SK-N-SH (cell line): ENCODE results near the gene RCAN1. TPM values are rescaled to one million over a fixed set of nuclear protein-coding genes. Genes with fewer than 3 reads are reported as not detected.

Experiments used
- CTCF ChIA-PET: fragments of 300-600, 350-600 bp; formaldehyde crosslinking; extraction: SDS; loops from one replicate; lab custom pipeline; 2021; lab: Yijun Ruan, JAX
- POLR2A ChIA-PET: fragments of 350-600 bp; sonication (Branson Sonifier 250); formaldehyde crosslinking; extraction: SDS; loops from one replicate; lab custom pipeline; 2020; ENCODE audit warnings: antibody characterized with exemption, inconsistent platforms; lab: Yijun Ruan, JAX
- DNase-seq: peaks from one replicate; pipeline ENCODE4 v3.0.0; 2012
- H2AFZ ChIP-seq: fragments of 200-600 bp; sonication (generic); 2 replicates; pipeline ENCODE4 v1.8.1; 2016; ENCODE audit warnings: antibody characterized with exemption, mild to moderate bottlenecking, low read depth
- H3F3A ChIP-seq: fragments of 200-600 bp; sonication (generic); replicated peaks from 2 replicates; pipeline ENCODE3; 2016; ENCODE audit warnings: antibody characterized with exemption, mild to moderate bottlenecking; ENCODE audit not compliant: insufficient read depth
- H3K27ac ChIP-seq, 2 experiments: fragments of 200-500 bp in 1 of 2; fragments of 200-600 bp in 1 of 2; sonication (Bioruptor generic) in 1 of 2; sonication (generic), shearing (Covaris generic) in 1 of 2; 2 replicates each; pipeline versions ENCODE4 v1.5.1 to v1.6.1; 2014 to 2016; ENCODE audit warnings: low read depth in 2 of 2, inconsistent platforms in 1 of 2, low read length in 1 of 2, mild to moderate bottlenecking in 1 of 2, mixed read lengths in 1 of 2
- H3K27me3 ChIP-seq: fragments of 200-600 bp; sonication (generic), shearing (Covaris generic); 2 replicates; pipeline ENCODE4 v1.6.1; 2016; ENCODE audit warnings: mixed run types; ENCODE audit not compliant: insufficient read depth
- H3K36me3 ChIP-seq, 2 experiments: fragments of 200-500 bp in 1 of 2; fragments of 200-600 bp in 1 of 2; sonication (Bioruptor generic) in 1 of 2; sonication (generic) in 1 of 2; replicated peaks in 1 of 2; 2 replicates each; pipeline versions ENCODE3 to v1.5.1; 2014 to 2016; ENCODE audit warnings: low read length in 1 of 2, mild to moderate bottlenecking in 1 of 2; ENCODE audit not compliant: insufficient read depth in 2 of 2, control insufficient read depth in 1 of 2
- H3K4me1 ChIP-seq, 2 experiments: fragments of 200-500 bp in 1 of 2; fragments of 200-600 bp in 1 of 2; sonication (Bioruptor generic) in 1 of 2; sonication (generic), shearing (Covaris generic) in 1 of 2; 2 replicates each; pipeline versions ENCODE4 v1.5.1 to v1.6.1; 2014 to 2016; ENCODE audit warnings: low read depth in 1 of 2, low read length in 1 of 2, mixed run types in 1 of 2; ENCODE audit not compliant: insufficient read depth in 2 of 2, control insufficient read depth in 1 of 2
- H3K4me2 ChIP-seq: fragments of 200-600 bp; sonication (generic), shearing (Covaris generic); 2 replicates; pipeline ENCODE4 v1.6.1; 2017; ENCODE audit warnings: mixed run types
- H3K4me3 ChIP-seq, 2 experiments: fragments of 200-500 bp in 1 of 2; fragments of 200-600 bp in 1 of 2; sonication (Bioruptor generic) in 1 of 2; sonication (generic), shearing (Covaris generic) in 1 of 2; 2 replicates each; pipeline versions ENCODE4 v1.5.1 to v1.8.1; 2014 to 2016; ENCODE audit warnings: low read depth in 2 of 2, inconsistent platforms in 1 of 2, low read length in 1 of 2, mild to moderate bottlenecking in 1 of 2, mixed read lengths in 1 of 2, moderate library complexity in 1 of 2
- H3K79me2 ChIP-seq: fragments of 200-600 bp; sonication (generic); 2 replicates; pipeline ENCODE4 v1.8.1; 2017; ENCODE audit warnings: mild to moderate bottlenecking; ENCODE audit not compliant: insufficient read depth
- H3K9ac ChIP-seq: fragments of 200-600 bp; sonication (generic); 2 replicates; pipeline ENCODE4 v1.6.1; 2017; ENCODE audit warnings: mixed run types
- H3K9me2 ChIP-seq: fragments of 200-600 bp; sonication (generic); 2 replicates; pipeline ENCODE4 v1.6.1; 2017; ENCODE audit warnings: mixed run types
- H3K9me3 ChIP-seq: fragments of 200-600 bp; sonication (generic); 2 replicates; pipeline ENCODE4 v1.6.1; 2017; ENCODE audit warnings: mixed run types, mild to moderate bottlenecking, moderate library complexity
- H4K20me1 ChIP-seq: fragments of 200-600 bp; sonication (generic); 2 replicates; pipeline ENCODE4 v1.6.1; 2017; ENCODE audit warnings: mild to moderate bottlenecking, mixed run types; ENCODE audit not compliant: insufficient read depth
- FOSL2 ChIP-seq: IDR thresholded peaks from 2 replicates; pipeline ENCODE4 v1.4.0; 2012; ENCODE audit warnings: low read depth, mild to moderate bottlenecking, moderate library complexity, borderline replicate concordance
- FOXJ3 ChIP-seq: sonication (generic); formaldehyde crosslinking; IDR thresholded peaks from 2 replicates; pipeline ENCODE4 v1.5.1; 2020; ENCODE audit warnings: mild to moderate bottlenecking, missing genetic modification reagents
- FOXM1 ChIP-seq: IDR thresholded peaks from 2 replicates; pipeline ENCODE4 v1.4.0; 2012; ENCODE audit warnings: low read depth, mild to moderate bottlenecking
- GABPA ChIP-seq: IDR thresholded peaks from 2 replicates; pipeline ENCODE4 v1.4.0; 2012; ENCODE audit warnings: low read depth, mild to moderate bottlenecking
- NFIC ChIP-seq: IDR thresholded peaks from 2 replicates; pipeline ENCODE4 v1.4.0; 2012; ENCODE audit warnings: borderline replicate concordance
- NRF1 ChIP-seq: IDR thresholded peaks from 2 replicates; pipeline ENCODE4 v1.6.1; 2012; ENCODE audit warnings: low read depth, mild to moderate bottlenecking, low read length
- RFX5 ChIP-seq: IDR thresholded peaks from 2 replicates; pipeline ENCODE4 v1.6.1; 2012; ENCODE audit warnings: mild to moderate bottlenecking, improper control_type of control experiment, low read length
- RXRA ChIP-seq: IDR thresholded peaks from 2 replicates; pipeline ENCODE4 v1.4.0; 2012; ENCODE audit warnings: low read depth, mild to moderate bottlenecking, borderline replicate concordance
- SIN3A ChIP-seq: IDR thresholded peaks from 2 replicates; pipeline ENCODE4 v1.6.1; 2012; ENCODE audit warnings: low read depth, mild to moderate bottlenecking, low read length, moderate library complexity, borderline replicate concordance
- TEAD4 ChIP-seq: IDR thresholded peaks from 2 replicates; pipeline ENCODE4 v1.4.0; 2012; ENCODE audit warnings: mild to moderate bottlenecking, borderline replicate concordance; ENCODE audit not compliant: insufficient read depth
- YY1 ChIP-seq: IDR thresholded peaks from 2 replicates; pipeline ENCODE4 v1.4.0; 2012; ENCODE audit warnings: low read depth, mild to moderate bottlenecking
- ZBTB33 ChIP-seq: IDR thresholded peaks from 2 replicates; pipeline ENCODE4 v1.4.0; 2012; ENCODE audit warnings: low read depth, borderline replicate concordance
- WGBS: methylation state at CpG from one replicate; pipeline ENCODE4 v1.1.6; 2017; ENCODE audit warnings: low lambda C conversion rate; 5-methylcytosine and 5-hydroxymethylcytosine counted together
- polyA plus RNA-seq, 3 experiments: library from polyadenylated mRNA; depleted of rRNA; stranded (reverse); fragments of >200 nt; gene quantifications; 2 replicates each; pipeline ENCODE4 v1.2.3, GENCODE V29; 2012
- TF ChIP-seq, protein P1 (sequence below): IDR thresholded peaks from 2 replicates; pipeline ENCODE4 v1.4.0; 2012; ENCODE audit warnings: low read depth
- TF ChIP-seq, protein P2 (sequence below): fragments of 150-350 bp; IDR thresholded peaks from 2 replicates; pipeline ENCODE4 v1.6.1; 2017; ENCODE audit warnings: antibody characterized with exemption, low read length, low read depth, borderline replicate concordance
- TF ChIP-seq, protein P3 (sequence below): IDR thresholded peaks from 2 replicates; pipeline ENCODE4; 2012

Gene RCAN1
- polyA plus RNA-seq, 1 of the 3 experiments (the other 2 are of a cell fraction) = 16.7 TPM

GRCh38 chr21:34644825-34645224 lies 29.9 kb upstream of the RCAN1 start:
- WGBS = 51% methylated on average over 4 of the region's 4 CpGs
- no peaks in the 10 kb centered on the region for H3K9me3 ChIP-seq
- no peak overlapping the region for H3K4me2 ChIP-seq
- H3K4me3 ChIP-seq = no peak overlapping the region
- no peaks in the 10 kb centered on the region for H3K79me2 ChIP-seq
- H2AFZ ChIP-seq = no peak overlapping the region
- no peaks in the 10 kb centered on the region for H3K36me3 ChIP-seq
- H4K20me1 ChIP-seq = no peaks in the 10 kb centered on the region
- TF ChIP-seq SIN3A (no peak), RFX5 (no peak), FOXJ3 (CRISPR knock-in tag) (no peak), NRF1 (no peak), FOXM1 (no peak), RXRA (no peak), NFIC (no peak), GABPA (no peak), ZBTB33 (no peak)
- TF ChIP-seq, protein P1, sequence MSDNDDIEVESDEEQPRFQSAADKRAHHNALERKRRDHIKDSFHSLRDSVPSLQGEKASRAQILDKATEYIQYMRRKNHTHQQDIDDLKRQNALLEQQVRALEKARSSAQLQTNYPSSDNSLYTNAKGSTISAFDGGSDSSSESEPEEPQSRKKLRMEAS = no peak
- no peaks in the 10 kb centered on the region for H3K9me2 ChIP-seq
- peaks cover 15% of the 10 kb centered on the region for H3F3A ChIP-seq
- peaks cover 11% of the 10 kb centered on the region; the same call in 1 of the 2 replicates for H3K27me3 ChIP-seq
- ChIA-PET CTCF (interaction anchor here (1.3 to 1.9 kb wide), 2 partner anchors 14 to 277 kb away, joined by 3 to 5 read pairs; no protein-coding TSS in a partner anchor), POLR2A (no interaction called here)
- H3K4me1 ChIP-seq = no peaks in the 10 kb centered on the region; a peak in 1 of 4 replicates
- no peak overlapping the region for H3K27ac ChIP-seq
- no peak overlapping the region for H3K9ac ChIP-seq
- no peak for DNase-seq

GRCh38 chr21:34642211-34643075 lies 27.5 kb upstream of the RCAN1 start:
- TF ChIP-seq TEAD4 (no peak), YY1 (no peak), FOSL2 (no peak)
- TF ChIP-seq, protein P2, sequence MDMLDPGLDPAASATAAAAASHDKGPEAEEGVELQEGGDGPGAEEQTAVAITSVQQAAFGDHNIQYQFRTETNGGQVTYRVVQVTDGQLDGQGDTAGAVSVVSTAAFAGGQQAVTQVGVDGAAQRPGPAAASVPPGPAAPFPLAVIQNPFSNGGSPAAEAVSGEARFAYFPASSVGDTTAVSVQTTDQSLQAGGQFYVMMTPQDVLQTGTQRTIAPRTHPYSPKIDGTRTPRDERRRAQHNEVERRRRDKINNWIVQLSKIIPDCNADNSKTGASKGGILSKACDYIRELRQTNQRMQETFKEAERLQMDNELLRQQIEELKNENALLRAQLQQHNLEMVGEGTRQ = no peak
- TF ChIP-seq, protein P3, sequence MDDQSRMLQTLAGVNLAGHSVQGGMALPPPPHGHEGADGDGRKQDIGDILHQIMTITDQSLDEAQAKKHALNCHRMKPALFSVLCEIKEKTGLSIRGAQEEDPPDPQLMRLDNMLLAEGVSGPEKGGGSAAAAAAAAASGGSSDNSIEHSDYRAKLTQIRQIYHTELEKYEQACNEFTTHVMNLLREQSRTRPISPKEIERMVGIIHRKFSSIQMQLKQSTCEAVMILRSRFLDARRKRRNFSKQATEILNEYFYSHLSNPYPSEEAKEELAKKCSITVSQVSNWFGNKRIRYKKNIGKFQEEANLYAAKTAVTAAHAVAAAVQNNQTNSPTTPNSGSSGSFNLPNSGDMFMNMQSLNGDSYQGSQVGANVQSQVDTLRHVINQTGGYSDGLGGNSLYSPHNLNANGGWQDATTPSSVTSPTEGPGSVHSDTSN = no peak
- DNase-seq = no peak

More at GRCh38 chr21:34642211-34643075, 27.5 kb upstream of the RCAN1 start:
- Histone ChIP-seq H3K4me1 (no peaks in the 10 kb centered on the region), H4K20me1 (no peaks in the 10 kb centered on the region), H3K27me3 (no peaks in the 10 kb centered on the region), H3K4me2 (no peak overlapping the region), H3K27ac (no peak overlapping the region), H3F3A (peaks cover 17% of the 10 kb centered on the region), H3K9me2 (no peaks in the 10 kb centered on the region), H3K79me2 (no peaks in the 10 kb centered on the region), H3K9ac (no peak overlapping the region), H3K36me3 (no peaks in the 10 kb centered on the region), H2AFZ (no peak overlapping the region), H3K9me3 (no peaks in the 10 kb centered on the region), H3K4me3 (no peak overlapping the region)
- ChIA-PET POLR2A (no interaction called here), CTCF (interaction anchor here (1.2 to 1.9 kb wide), 3 partner anchors 12 to 718 kb away, joined by 3 to 5 read pairs (median 4); no protein-coding TSS in a partner anchor)
- WGBS = 46% methylated on average over 7 of the region's 7 CpGs
